Stimulated activated memory B cell treated with anti-CD40 and anti-IgM and Interleukin-4, amounts not matched to agents 10 μg/mL and 1 μg/mL and 100 μg/mL, for 72 hours (primary cell): ENCODE data around the gene CACNA1C.
A peak's percentile ranks its signal among the peaks of the same experiment; 100 is the strongest.
"Not testable (repeated sequence)": the region's sequence is repeated elsewhere in the genome, so short reads cannot be mapped to it uniquely, and the experiment has no call there.

ENCODE experiments used
- ATAC-seq: fragments of 150-1000 bp; cut with Tn5 transposase; 2 replicates; pipeline ENCODE4 v1.10.0; 2021
- H3K27ac Mint-ChIP-seq: one replicate; pipeline ENCODE4 v1.8.0; 2022; ENCODE audit warnings: mild to moderate bottlenecking, mixed read lengths
- H3K27me3 Mint-ChIP-seq: one replicate; pipeline ENCODE4 v1.8.0; 2022; ENCODE audit warnings: mixed read lengths
- H3K36me3 Mint-ChIP-seq: one replicate; pipeline ENCODE4 v1.8.0; 2022; ENCODE audit warnings: mixed read lengths
- H3K4me1 Mint-ChIP-seq: one replicate; pipeline ENCODE4 v1.8.0; 2022; ENCODE audit warnings: mixed read lengths
- H3K4me3 Mint-ChIP-seq: one replicate; pipeline ENCODE4 v1.8.0; 2022; ENCODE audit warnings: mild to moderate bottlenecking, moderate library complexity, mixed read lengths
- H3K9me3 Mint-ChIP-seq: one replicate; pipeline ENCODE4 v1.8.0; 2022; ENCODE audit warnings: mixed read lengths

Gene CACNA1C

GRCh38 chr12:2082321-2082720 lies 29.5 kb downstream of the CACNA1C start:
- H3K36me3 Mint-ChIP-seq: no peaks in the 10 kb centered on the region
- peaks cover 5% of the 10 kb centered on the region for H3K9me3 Mint-ChIP-seq
- H3K27me3 Mint-ChIP-seq: peaks cover 6% of the 10 kb centered on the region
- no peaks in the 10 kb centered on the region for H3K4me1 Mint-ChIP-seq
- H3K4me3 Mint-ChIP-seq: no peak overlapping the region
- ATAC-seq: peak; percentile 31
- no peak overlapping the region for H3K27ac Mint-ChIP-seq

DNA sequence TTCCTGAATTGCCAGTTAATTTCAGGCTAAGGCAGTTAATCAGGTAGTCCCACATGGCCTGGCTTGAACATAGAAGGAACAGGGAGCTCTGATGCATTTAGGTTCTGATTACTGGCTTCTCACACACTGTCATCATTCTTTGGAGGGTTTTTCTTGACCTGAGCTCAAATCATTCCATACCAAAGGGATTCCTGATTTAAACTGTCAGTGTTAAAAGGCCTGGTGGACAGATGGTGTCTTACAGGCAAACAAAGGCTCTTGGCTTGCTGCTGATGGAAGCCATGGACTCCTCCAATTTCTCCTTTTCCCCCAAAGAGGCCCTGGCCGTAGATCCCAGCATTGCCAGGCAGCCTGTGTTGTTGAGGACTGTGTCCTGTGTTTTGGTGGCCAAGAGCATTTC lies 30.2 kb downstream of the CACNA1C start:
- no peak for ATAC-seq
- H3K4me3 Mint-ChIP-seq: no peak overlapping the region
- H3K27me3 Mint-ChIP-seq: no peaks in the 10 kb centered on the region
- no peak overlapping the region for H3K27ac Mint-ChIP-seq
- H3K4me1 Mint-ChIP-seq: no peaks in the 10 kb centered on the region
- no peaks in the 10 kb centered on the region for H3K36me3 Mint-ChIP-seq
- H3K9me3 Mint-ChIP-seq: peaks cover 5% of the 10 kb centered on the region

DNA sequence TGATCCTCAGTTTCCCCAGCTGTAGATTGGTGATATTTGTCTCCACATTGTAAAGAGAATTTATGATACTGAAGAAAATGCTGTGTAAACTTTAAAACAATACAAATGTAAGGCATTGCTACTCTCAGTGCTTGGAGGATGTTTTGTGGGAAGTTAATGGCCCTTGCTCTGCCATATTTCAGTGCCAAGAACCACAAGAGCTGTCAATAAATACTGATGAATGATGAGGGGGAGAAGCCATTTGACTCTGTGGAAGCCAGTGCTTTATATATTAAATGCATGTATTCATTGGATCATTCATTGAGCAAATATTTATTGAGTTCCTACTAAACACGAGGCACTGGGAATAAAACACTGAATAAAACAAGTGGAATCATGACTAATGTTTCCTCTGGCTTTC lies 30.8 kb downstream of the CACNA1C start:
- Mint-ChIP-seq H3K9me3 (peaks cover 5% of the 10 kb centered on the region), H3K27ac (no peak overlapping the region)

GRCh38 chr12:2084553-2085296 lies 31.9 kb downstream of the CACNA1C start:
- no peak for ATAC-seq
- H3K27me3 Mint-ChIP-seq: no peaks in the 10 kb centered on the region
- no peaks in the 10 kb centered on the region for H3K36me3 Mint-ChIP-seq

More for the DNA sequence above, 30.8 kb downstream of the CACNA1C start:
- Mint-ChIP-seq H3K4me3 (no peak overlapping the region), H3K36me3 (no peaks in the 10 kb centered on the region), H3K4me1 (no peaks in the 10 kb centered on the region), H3K27me3 (no peaks in the 10 kb centered on the region)
- no peak for ATAC-seq

GRCh38 chr12:2092354-2092753 lies 39.6 kb downstream of the CACNA1C start:
- Mint-ChIP-seq H3K36me3 (no peaks in the 10 kb centered on the region), H3K27me3 (peaks cover 23% of the 10 kb centered on the region), H3K4me1 (no peaks in the 10 kb centered on the region), H3K27ac (no peak overlapping the region), H3K4me3 (no peak overlapping the region), H3K9me3 (no peaks in the 10 kb centered on the region)
- ATAC-seq: no peak

More at GRCh38 chr12:2084553-2085296, 31.9 kb downstream of the CACNA1C start:
- Mint-ChIP-seq H3K27ac (no peak overlapping the region), H3K4me1 (no peaks in the 10 kb centered on the region), H3K9me3 (peaks cover 5% of the 10 kb centered on the region), H3K4me3 (no peak overlapping the region)

- H3K9me3 Mint-ChIP-seq: no peaks in the 10 kb centered on the region
- H3K4me1 Mint-ChIP-seq: no peaks in the 10 kb centered on the region
- H3K4me3 Mint-ChIP-seq: no peak overlapping the region
- no peak for ATAC-seq
- H3K27ac Mint-ChIP-seq: no peak overlapping the region
- H3K36me3 Mint-ChIP-seq: no peaks in the 10 kb centered on the region
- peaks cover 23% of the 10 kb centered on the region for H3K27me3 Mint-ChIP-seq
These were observed 40.1 kb downstream of the CACNA1C start for GRCh38 chr12:2092890-2093289.

DNA sequence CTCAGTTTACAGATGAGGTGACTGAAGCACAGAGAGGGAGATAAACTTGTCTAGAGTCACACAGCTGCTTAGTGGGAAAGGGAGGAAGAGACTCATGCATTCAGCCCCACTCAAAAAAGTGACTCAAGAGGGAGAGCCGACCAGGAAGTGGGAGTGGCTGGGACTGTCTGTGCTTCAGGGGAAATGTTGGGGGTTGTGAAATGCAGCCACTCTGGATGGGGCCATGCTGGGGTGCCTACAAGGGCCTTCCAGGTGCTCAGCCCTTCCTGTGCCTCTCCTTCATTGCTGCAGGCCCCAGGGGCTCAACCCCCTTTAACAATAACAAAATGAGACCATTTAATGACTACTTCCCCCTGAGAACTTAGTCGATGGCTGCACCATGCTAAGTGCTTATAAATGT lies 41.8 kb downstream of the CACNA1C start:
- Mint-ChIP-seq H3K4me3 (no peak overlapping the region), H3K27me3 (peaks cover 23% of the 10 kb centered on the region), H3K4me1 (no peaks in the 10 kb centered on the region), H3K9me3 (no peaks in the 10 kb centered on the region), H3K36me3 (no peaks in the 10 kb centered on the region), H3K27ac (no peak overlapping the region)
- no peak for ATAC-seq

- H3K4me1 Mint-ChIP-seq: no peaks in the 10 kb centered on the region
- no peak overlapping the region for H3K27ac Mint-ChIP-seq
- no peak overlapping the region for H3K4me3 Mint-ChIP-seq
- no peaks in the 10 kb centered on the region for H3K9me3 Mint-ChIP-seq
- H3K27me3 Mint-ChIP-seq: peaks cover 23% of the 10 kb centered on the region
- ATAC-seq: no peak
- no peaks in the 10 kb centered on the region for H3K36me3 Mint-ChIP-seq
These were observed 43.1 kb downstream of the CACNA1C start for GRCh38 chr12:2095878-2096277.

DNA sequence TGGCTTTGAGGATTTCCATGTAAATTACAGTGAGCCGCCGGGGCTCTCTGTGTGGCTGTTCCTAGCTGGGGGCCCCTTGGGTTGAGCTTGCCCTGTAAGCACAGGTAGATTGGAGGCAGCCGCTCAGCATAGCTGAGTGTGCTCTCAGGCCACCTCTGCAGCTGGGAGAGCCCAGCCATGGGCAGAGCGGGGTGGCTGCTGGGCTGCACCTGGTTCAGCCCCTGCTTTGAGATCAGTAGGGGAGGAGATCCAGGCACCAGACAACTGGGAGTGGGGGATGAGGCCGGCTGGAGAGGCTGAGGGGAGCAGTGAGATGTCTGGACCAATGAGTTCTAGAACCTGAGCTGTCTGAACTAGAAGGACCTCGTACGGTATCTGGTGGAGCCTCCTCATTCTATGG lies 44.8 kb downstream of the CACNA1C start:
- Mint-ChIP-seq H3K27ac (no peak overlapping the region), H3K9me3 (no peaks in the 10 kb centered on the region), H3K4me3 (no peak overlapping the region), H3K36me3 (no peaks in the 10 kb centered on the region), H3K4me1 (no peaks in the 10 kb centered on the region), H3K27me3 (peaks cover 7% of the 10 kb centered on the region)
- ATAC-seq: no peak

GRCh38 chr12:2098852-2099251 lies 46.1 kb downstream of the CACNA1C start:
- Mint-ChIP-seq H3K27me3 (no peaks in the 10 kb centered on the region), H3K9me3 (peaks cover 3% of the 10 kb centered on the region), H3K27ac (no peak overlapping the region), H3K36me3 (no peaks in the 10 kb centered on the region), H3K4me1 (no peaks in the 10 kb centered on the region), H3K4me3 (no peak overlapping the region)
- ATAC-seq: no peak

GRCh38 chr12:2099595-2099994 lies 46.8 kb downstream of the CACNA1C start:
- H3K27me3 Mint-ChIP-seq: peaks cover under 1% of the 10 kb centered on the region
- ATAC-seq: no peak
- H3K9me3 Mint-ChIP-seq: peaks cover 3% of the 10 kb centered on the region
- no peaks in the 10 kb centered on the region for H3K36me3 Mint-ChIP-seq
- no peaks in the 10 kb centered on the region for H3K4me1 Mint-ChIP-seq
- no peak overlapping the region for H3K4me3 Mint-ChIP-seq
- H3K27ac Mint-ChIP-seq: no peak overlapping the region

DNA sequence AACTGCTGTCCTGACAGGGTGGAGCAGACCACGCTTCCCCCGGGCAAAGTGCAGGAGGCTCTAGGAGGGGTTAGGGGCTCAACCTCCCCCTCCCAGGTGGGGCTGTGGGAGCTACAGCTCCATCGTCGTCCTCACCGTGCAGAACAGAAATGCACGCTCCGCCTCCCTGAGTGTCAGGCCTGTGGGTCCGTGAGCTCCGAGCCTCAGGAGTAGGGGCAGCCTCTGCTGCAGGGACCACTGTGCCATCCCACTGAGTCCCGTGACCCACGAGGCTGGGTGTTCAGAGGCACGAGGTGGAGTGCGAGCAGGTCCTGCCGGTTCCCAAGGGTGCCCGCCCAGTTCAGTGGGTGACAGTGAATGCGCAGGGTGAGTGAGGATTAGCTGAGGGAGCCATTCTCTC lies 48.6 kb downstream of the CACNA1C start:
- H3K9me3 Mint-ChIP-seq: peaks cover 3% of the 10 kb centered on the region
- H3K4me3 Mint-ChIP-seq: no peak overlapping the region
- H3K27ac Mint-ChIP-seq: no peak overlapping the region
- peaks cover 8% of the 10 kb centered on the region for H3K27me3 Mint-ChIP-seq
- H3K4me1 Mint-ChIP-seq: no peaks in the 10 kb centered on the region
- no peaks in the 10 kb centered on the region for H3K36me3 Mint-ChIP-seq
- ATAC-seq: peak; percentile 24

GRCh38 chr12:2101771-2102170 lies 49.0 kb downstream of the CACNA1C start:
- Mint-ChIP-seq H3K9me3 (peaks cover 3% of the 10 kb centered on the region), H3K36me3 (no peaks in the 10 kb centered on the region), H3K4me3 (no peak overlapping the region), H3K4me1 (no peaks in the 10 kb centered on the region), H3K27me3 (peaks cover 8% of the 10 kb centered on the region), H3K27ac (no peak overlapping the region)
- ATAC-seq: no peak

GRCh38 chr12:2102736-2103135 lies 49.9 kb downstream of the CACNA1C start:
- not testable (repeated sequence) for H3K4me1 Mint-ChIP-seq, H3K27ac Mint-ChIP-seq, H3K36me3 Mint-ChIP-seq, H3K9me3 Mint-ChIP-seq, H3K4me3 Mint-ChIP-seq, H3K27me3 Mint-ChIP-seq, ATAC-seq

DNA sequence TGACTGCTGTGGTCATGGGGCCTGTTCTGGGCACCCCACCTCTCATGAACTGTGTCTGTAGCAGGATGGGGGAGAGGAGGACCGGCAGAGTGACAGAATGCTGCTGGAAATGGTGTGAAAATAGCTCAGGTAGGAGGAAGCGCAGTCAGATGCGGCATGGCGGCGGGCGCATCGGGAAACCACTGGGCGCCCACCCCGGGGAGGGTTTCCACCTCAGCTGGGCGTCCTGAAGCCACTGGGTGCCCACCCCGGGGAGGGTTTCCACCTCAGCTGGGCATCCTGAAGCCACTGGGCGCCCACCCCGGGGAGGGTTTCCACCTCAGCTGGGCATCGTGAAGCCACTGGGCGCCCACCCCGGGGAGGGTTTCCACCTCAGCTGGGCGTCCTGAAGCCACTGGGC lies 52.6 kb downstream of the CACNA1C start:
- not testable (repeated sequence) for H3K9me3 Mint-ChIP-seq, H3K4me1 Mint-ChIP-seq, ATAC-seq, H3K36me3 Mint-ChIP-seq, H3K4me3 Mint-ChIP-seq, H3K27ac Mint-ChIP-seq
- H3K27me3 Mint-ChIP-seq: peaks cover 17% of the 10 kb centered on the region

DNA sequence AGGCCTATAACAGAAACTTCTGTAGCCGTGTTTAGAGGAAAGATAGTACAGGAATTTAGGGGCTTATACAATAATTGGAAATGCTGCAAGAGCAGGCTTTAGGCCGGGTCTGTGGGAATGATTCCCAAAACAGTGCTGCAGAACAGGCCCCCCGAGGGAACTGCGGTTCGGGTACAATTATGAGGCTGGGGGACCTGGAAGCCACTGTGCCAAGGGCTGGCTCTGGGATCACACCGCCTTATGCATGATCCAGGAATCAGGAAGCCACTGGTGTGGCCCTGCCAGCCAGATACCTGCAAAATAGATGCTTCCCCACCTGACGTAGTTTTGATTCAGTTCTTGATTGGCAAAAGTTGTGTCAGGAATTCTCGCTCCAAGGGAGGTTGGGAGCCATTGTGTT lies 55.4 kb downstream of the CACNA1C start:
- no peak for ATAC-seq
- Mint-ChIP-seq H3K9me3 (peaks cover under 1% of the 10 kb centered on the region), H3K27me3 (peaks cover 17% of the 10 kb centered on the region), H3K27ac (no peak overlapping the region), H3K4me1 (no peaks in the 10 kb centered on the region), H3K36me3 (no peaks in the 10 kb centered on the region), H3K4me3 (no peak overlapping the region)
